GM21825 (cell line): ENCODE results near the gene SP5.
"Not testable (repeated sequence)": the region's sequence is repeated elsewhere in the genome, so short reads cannot be mapped to it uniquely, and the experiment has no call there.

Experiments used
- ATAC-seq: cut with Tn5 transposase; IDR thresholded peaks from one replicate; pipeline ENCODE4 v1.9.1; 2021; ENCODE audit warnings: mild to moderate bottlenecking, moderate library complexity; ENCODE audit not compliant: unreplicated experiment

The SP5 gene

DNA sequence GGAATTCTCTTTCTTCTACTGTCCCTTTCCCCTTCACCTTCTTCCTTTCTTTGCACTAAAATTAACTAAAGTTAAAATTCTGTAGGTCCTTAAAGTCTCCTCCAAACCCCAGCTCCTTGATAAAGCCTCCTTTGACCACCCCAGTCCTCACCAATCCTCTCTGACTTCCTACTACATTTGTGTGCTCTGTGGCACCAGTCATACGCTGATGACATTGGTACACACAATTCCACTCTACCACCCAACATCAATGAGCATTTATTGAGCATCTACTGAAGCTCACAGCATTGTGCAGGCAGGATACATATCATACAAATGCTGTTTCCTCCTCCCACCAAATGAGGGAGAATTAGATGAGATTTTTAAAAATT lies 4.5 kb upstream of the SP5 start:
- no peak for ATAC-seq

DNA sequence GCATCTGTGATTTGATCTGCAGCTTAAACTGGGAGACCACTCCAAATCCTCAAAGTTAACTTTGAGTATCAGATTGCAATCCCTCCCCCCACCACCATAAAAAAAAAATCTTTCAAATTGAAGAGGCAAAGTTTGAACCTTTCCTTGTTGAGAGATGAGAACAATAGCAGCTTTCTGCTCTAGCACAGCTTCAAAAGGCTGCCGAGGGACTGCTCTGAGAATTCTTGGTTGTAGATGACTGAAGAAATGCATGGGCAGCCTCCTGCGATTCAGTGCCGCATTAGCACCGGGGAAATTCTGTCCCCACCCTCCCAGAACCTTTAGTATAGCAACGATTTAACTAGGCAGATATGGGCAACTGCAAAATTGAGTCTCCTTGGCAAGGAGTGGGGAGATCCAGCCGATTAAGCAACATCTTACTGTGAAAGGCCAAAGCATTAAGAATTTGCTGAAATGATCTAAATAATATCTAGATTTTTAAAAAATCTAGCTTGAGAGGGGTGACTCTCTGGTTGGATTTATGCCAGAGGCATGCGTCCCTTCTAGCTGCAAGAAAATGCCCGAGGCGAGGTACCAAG lies 3.9 kb upstream of the SP5 start:
- no peak for ATAC-seq

- no peak for ATAC-seq
These were observed 3.1 kb upstream of the SP5 start for GRCh38 chr2:170711774-170712652.

DNA sequence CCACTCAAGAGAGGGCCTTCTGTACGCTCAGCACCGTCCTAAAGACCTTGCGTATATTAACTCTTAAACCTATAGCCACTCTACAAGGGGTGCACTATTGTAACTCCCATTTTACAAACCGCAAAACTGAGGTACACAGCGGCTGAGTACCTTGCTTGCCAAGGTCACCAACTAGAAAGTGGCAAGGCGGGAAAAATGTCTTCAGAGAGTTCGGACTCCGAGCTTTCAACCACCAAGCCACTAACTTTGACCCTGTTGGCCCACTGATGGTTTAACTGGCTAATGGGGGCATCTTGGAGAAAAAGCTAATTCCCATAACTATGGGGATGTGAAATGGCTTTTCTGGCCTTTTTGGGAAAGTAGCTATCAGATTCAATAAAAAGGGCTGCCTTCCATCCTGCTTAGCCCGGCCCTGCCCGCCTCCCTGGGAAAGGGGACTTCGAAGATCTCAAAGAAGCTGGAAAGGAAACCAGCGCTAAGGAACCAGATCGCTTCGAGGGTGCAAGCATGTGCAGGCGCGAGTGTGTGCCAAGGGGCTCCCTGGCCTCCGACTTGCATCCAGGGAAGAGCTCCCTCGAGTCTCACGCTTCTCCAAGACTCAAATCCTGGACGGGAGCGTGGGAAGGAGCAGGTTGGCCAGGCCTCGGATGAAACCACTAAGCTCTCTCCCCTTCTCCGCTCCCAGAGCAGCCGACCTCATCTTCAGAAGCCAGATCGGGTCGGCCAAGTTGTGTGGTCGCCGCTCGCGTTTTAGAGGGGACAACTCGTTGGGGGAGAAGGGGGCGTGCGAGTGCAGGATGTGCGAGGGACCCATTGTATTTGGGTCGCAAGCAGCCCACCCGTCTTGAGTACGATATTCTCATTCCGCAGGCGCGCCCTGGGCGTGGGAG lies 2.2 kb upstream of the SP5 start:
- no peak for ATAC-seq

- no peak for ATAC-seq
These were observed 1.4 kb upstream of the SP5 start for GRCh38 chr2:170713543-170714380.

GRCh38 chr2:170714381-170715061 lies 616 bp upstream of the SP5 start:
- ATAC-seq: no peak

DNA sequence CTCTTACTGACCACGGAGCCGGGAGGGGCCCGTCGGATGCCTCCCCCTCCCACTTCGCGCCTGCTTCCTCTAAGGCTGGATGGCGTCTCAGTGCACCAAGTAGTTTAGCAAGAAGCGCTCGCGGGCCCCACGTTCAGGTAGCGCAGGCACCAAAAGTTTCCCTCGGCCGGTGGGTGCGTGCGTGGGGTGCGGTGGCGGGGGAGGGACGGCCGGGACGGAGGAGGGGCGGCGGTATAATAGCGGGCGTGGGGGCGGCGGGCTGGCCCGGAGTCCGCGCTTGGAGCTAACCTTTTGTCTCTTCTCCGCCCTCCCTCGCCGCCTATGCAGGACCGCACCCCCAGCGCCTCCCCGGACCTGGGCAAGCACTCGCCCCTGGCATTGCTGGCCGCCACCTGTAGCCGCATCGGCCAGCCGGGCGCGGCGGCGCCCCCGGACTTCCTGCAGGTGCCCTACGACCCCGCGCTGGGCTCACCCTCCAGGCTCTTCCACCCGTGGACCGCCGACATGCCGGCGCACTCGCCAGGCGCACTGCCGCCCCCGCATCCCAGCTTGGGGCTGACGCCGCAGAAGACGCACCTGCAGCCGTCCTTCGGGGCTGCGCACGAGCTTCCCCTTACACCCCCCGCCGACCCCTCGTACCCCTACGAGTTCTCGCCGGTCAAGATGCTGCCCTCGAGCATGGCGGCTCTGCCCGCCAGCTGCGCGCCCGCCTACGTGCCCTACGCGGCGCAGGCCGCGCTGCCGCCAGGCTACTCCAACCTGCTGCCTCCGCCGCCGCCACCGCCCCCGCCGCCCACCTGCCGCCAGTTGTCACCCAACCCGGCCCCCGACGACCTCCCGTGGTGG lies 1.0 kb downstream of the SP5 start:
- no peak for ATAC-seq

GRCh38 chr2:170716851-170717598 lies 1.9 kb downstream of the SP5 start:
- no peak for ATAC-seq

- ATAC-seq: no peak
These were observed 2.4 kb downstream of the SP5 start for GRCh38 chr2:170717599-170717963.

GRCh38 chr2:170717991-170718589 lies 3.0 kb downstream of the SP5 start:
- ATAC-seq: no peak

GRCh38 chr2:170719810-170720209 lies 4.7 kb downstream of the SP5 start:
- ATAC-seq: no peak

DNA sequence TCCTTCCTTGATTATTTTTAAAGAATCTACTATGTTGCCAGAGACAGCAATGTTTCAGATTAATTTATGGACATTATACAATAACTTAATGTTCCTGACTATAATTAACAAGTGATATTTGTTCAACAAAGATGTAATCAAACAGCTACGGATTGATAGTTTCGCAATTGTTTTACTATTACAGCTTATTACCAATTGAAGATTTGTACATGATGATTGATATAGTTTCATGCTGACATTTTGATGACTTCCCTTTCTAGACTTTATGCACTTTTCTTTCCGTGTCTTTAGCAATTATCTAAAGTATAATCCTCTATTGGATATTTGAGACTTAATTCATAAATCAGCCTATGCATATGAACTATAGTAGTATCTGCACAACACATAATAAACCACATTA lies 6.5 kb downstream of the SP5 start:
- ATAC-seq: no peak

GRCh38 chr2:170722301-170722700 lies 7.2 kb downstream of the SP5 start:
- no peak for ATAC-seq

GRCh38 chr2:170723446-170723958 lies 8.4 kb downstream of the SP5 start:
- no peak for ATAC-seq

DNA sequence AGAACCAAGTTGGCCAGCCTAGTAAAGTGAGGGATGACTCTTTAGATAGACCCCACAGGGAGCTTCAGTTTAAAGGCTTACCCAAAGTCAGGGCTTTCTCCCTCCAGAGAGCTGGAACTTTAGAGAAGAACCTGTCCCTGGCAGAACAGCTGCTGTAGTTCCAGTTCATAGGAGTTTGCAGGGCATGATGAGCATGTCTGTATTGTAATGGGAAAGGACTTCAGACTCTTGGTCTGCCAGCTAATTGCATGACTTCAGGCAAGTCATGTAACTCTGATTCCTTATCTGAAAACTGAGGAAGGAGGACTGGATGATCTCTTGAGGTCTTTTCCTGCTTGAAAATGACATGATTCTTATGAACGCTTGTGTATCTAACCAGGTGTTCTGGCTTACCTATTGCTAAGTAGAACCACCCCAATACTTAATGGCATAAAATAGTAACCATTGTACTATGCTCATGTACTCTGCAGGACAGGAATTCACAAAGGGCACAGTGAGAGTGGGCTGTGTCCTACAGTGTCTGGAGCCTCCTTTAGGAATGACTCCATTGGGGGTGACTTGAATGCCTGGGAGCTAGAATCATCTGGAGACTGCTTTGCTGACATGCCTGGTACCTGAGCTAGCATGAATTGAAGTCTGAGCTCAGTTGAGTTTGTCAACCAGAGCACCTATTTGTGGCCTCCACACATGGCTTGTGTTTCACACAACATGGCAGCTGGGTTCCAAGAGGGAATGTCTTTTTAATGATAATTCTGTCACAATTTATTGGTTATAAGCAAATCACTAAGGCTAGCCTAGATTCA lies 18.9 kb downstream of the SP5 start:
- no peak for ATAC-seq

DNA sequence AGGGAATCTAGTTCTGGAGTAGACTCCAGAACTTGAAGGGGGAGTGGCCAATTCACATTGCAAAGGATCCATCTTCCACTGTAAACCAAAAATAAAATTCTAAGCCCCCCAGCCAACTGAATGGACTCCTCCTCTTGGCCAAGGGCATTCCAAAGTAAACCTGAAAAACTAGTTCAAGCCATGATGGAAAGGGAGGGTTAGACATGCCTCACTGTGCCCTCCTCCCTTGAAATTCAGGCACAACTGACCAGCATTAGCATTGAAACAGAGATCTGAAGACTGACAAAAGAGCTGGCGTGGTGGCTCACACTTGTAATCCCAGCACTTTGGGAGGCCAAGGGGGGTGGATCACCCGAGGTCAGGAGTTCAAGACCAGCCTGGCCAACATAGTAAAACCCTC lies 19.5 kb downstream of the SP5 start:
- ATAC-seq: not testable (repeated sequence)

- ATAC-seq: no peak
These were observed 21.5 kb downstream of the SP5 start for GRCh38 chr2:170736628-170737027.
